GM12801 (cell line): ENCODE results near the gene IL10RA.

Experiments
- CTCF ChIP-seq: IDR thresholded peaks from one replicate; pipeline ENCODE4 v1.5.1; 2011; ENCODE audit warnings: control low read depth; ENCODE audit not compliant: insufficient read length; ENCODE audit errors: extremely low read depth

The IL10RA gene

DNA sequence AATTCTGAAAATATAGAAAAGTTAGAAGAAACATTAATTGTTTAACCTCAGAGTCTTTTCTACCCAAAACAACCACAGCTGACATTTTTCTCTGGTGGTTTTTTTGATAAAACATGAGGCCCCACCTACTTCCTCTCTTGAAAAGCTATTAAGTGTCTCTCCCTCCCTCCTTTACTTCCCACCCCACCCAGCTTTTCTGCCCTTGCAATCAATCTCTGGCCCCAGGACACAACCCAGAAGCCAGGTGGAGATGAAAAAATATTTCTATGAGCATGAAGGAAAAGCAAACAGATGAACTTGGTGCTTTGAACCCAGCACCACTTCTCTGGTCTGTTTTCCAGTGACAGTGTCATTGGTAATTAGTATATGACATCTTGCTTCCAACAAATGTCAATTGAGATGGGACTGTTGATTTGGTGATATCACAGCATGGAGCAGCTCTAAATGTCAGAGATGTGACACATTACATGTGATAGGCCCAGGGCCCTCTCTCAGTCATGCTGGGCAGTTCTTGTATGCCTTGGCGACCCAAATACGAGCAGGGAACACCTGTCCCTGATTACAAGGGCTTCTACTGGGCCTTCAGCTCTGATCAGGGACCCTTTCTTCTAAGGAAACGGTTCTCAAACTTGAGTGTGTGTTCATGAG lies 33.0 kb upstream of the IL10RA start:
- TF ChIP-seq CTCF, result no peak

- TF ChIP-seq CTCF, result no peak
These were observed 27.2 kb upstream of the IL10RA start for GRCh38 chr11:117958949-117959348.

DNA sequence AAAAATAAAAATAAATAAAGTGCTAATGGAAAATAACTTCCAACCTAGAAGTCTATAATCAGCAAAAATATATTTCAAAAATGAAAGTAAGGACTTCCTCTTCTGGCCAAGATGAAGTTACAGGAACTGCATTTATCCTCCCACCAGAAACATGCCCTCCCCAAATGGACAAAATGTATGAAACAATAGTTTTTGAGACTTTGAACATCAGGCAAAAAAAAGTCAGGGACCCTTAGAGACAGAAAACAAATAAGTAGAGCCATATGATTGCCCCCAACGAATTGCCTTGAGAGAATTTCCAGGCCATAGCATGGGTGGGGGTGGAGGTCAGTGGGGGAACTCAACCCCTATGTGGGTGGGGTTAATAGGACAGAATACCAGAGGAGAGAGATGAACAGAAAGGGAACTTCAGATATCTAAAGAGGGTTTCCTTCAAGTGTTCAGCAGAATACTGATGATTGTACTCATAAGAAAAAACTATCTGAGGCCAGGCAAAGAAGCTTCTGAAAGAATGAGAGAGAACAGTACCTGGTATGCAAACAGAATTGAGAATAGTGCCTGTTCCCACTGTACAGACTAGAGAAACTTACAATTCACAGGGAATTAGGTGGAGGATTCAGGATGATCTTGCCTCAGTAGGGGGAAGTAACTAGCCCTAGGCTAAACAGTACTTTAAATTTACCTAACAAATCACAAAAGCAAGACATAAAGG lies 26.6 kb upstream of the IL10RA start:
- no peak for TF ChIP-seq CTCF

GRCh38 chr11:117960406-117960805 lies 25.8 kb upstream of the IL10RA start:
- TF ChIP-seq CTCF, result no peak

DNA sequence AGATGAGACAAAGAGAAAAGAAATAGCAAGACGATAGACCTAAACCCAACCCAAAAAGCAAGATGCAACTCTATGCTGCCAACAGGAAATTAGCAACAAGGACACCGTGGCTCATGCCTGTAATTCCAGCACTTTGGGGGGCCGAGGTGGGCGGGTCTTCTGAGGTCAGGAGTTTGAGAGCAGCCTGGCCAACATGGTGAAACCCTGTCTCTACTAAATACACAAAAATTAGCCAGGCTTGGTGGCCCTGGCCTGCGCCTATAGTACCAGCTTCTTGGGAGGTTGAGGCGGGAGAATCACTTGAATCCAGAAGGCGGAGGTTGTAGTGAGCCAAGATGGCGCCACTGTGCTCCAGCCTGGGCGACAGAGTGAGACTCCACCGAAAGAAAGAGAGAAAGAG lies 24.3 kb upstream of the IL10RA start:
- no peak for TF ChIP-seq CTCF

GRCh38 chr11:117962826-117963225 lies 23.4 kb upstream of the IL10RA start:
- TF ChIP-seq CTCF, result no peak

- TF ChIP-seq CTCF, result no peak
These were observed 19.3 kb upstream of the IL10RA start for GRCh38 chr11:117966908-117967307.
